Measurements from ENCODE around the gene ELOVL3.
"Not testable (repeated sequence)": the region's sequence is repeated elsewhere in the genome, so short reads cannot be mapped to it uniquely, and the experiment has no call there.

Gene ELOVL3

DNA sequence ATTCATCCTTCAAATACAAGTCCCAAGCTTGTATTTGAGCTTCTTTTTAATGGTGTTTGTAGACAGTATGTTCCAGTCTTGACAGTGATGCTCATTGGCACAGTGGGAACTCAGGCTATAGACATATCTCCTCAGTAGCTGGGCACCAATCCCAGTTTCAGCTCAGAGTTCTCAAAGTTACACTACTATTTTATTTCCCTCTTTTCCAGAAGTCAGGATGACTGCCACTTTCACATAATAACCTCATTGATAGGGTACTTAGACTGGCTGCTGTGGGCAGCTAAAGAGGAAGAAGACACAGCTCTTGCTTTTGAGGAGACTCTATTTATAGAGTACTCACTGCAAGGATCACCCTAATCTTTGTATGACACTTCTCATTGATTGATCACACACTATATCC is 21.6 kb downstream of the ELOVL3 start:
- in situ Hi-C loops (cut with HindIII; ENCODE audit: low sequenced_read_pairs): no loop called here

DNA sequence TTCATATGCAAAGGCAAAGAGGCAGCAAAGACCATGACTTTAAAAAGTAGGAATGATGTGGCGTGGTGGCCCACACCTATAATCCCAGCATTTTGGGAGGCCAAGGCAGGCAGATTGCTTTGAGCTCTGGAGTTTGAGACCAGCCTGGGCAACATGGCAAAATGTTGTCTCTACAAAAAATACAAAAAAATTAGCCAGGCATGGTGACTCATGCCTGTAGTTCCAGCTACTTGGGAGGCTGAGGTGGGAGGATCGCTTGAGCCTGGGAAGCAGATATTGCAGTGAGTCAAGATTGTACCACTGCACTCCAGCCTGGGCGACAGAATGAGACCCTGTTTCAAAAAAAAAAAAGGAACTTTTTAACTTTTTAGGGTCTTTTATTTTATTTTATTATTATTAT is 26.4 kb downstream of the ELOVL3 start:
- in situ Hi-C loops (cut with HindIII; ENCODE audit: low sequenced_read_pairs): not testable (repeated sequence)

DNA sequence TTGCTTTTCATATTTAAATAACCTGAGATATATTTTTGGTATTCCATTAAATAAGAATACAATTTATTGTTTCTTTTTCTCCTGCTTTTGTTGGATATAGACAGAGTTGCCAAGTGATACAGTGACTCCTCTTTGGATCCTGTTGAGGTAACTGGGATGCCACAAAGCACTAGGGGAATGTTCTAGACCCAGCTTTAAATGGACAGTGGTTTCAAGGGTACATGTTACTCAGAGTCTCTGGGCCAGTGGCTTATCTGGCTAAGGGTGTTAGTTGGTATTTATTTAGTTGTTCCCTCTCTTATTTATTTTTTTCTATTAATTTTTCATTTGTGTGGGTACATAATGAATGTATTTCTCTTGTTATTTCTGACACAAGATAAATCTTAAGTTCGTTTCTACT is 28.3 kb downstream of the ELOVL3 start:
- in situ Hi-C loops (cut with HindIII; ENCODE audit: low sequenced_read_pairs): no loop called here

- in situ Hi-C loops (cut with HindIII; ENCODE audit: low sequenced_read_pairs): no loop called here
Observed at GRCh38 chr10:102255404-102255803, 29.3 kb downstream of the ELOVL3 start.

DNA sequence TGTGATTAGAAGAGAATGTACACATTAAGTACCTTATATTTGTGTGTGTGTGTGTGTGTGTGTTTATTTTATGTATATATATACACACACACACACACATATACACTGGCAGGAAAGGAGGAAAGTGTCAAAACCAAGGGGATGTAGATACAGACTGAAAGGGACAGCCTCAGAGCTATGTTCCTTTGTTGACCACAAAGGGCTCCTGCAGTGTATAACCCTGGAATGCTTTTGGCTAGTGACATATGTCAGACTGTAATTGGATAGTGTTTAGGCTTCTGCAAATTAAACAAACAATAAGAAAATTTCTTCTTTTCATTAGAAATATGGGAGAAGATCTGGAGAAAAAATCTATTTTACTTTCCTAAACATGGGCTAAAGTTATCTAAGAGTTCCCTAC is 35.1 kb downstream of the ELOVL3 start:
- in situ Hi-C loops (cut with HindIII; ENCODE audit: low sequenced_read_pairs): loop anchor here (10.0 kb wide), 1 partner anchor 64 kb away; no protein-coding TSS in a partner anchor

- in situ Hi-C loops (cut with HindIII; ENCODE audit: low sequenced_read_pairs): loop anchor here (10.0 kb wide), 1 partner anchor 63 kb away; no protein-coding TSS in a partner anchor
Observed at GRCh38 chr10:102261842-102262241, 35.7 kb downstream of the ELOVL3 start.

DNA sequence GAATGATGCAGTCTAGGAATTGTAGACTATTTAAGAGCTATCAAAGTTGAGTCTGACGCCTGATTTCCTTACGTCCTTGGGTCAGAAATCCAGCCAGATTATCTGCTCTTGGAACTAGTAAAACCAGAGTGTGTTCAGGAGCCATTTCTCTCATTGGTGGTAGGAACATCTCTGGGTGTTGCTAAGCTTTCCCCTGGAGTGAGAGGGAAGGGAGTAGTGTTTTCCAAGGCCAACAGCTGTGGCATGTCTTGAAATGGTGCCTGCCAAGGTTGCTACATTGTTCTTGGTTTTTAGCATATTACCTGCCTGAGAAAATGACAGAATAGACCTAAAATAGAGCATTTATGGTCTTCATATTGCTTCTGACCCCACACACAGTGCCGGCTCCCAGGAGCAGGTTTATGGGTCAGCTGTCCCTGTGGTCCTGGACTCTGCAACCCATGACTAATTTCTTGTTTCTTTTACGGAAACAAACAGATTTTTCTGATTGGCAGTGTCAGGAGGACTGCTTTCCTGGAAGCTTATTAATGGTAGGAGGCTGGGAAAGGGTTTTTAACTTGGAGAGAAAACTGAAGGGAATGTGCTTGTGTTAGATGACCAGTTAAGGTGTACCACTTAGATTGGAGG is 36.8 kb downstream of the ELOVL3 start:
- in situ Hi-C loops (cut with HindIII; ENCODE audit: low sequenced_read_pairs): loop anchor here (10.0 kb wide), 1 partner anchor 62 kb away; no protein-coding TSS in a partner anchor

- in situ Hi-C loops (cut with HindIII; ENCODE audit: low sequenced_read_pairs): loop anchor here (10.0 kb wide), 1 partner anchor 60 kb away; no protein-coding TSS in a partner anchor
Observed at GRCh38 chr10:102264371-102264770, 38.3 kb downstream of the ELOVL3 start.

- in situ Hi-C loops (cut with HindIII; ENCODE audit: low sequenced_read_pairs): loop anchor here (10.0 kb wide), 1 partner anchor 58 kb away; no protein-coding TSS in a partner anchor
Observed at GRCh38 chr10:102266670-102267069, 40.6 kb downstream of the ELOVL3 start.

GRCh38 chr10:102267748-102268147 is 41.6 kb downstream of the ELOVL3 start:
- in situ Hi-C loops (cut with HindIII; ENCODE audit: low sequenced_read_pairs): loop anchor here (10.0 kb wide), 1 partner anchor 57 kb away; no protein-coding TSS in a partner anchor

GRCh38 chr10:102268375-102268888 is 42.3 kb downstream of the ELOVL3 start:
- in situ Hi-C loops (cut with HindIII; ENCODE audit: low sequenced_read_pairs): loop anchor here (10.0 kb wide), 1 partner anchor 56 kb away; no protein-coding TSS in a partner anchor

DNA sequence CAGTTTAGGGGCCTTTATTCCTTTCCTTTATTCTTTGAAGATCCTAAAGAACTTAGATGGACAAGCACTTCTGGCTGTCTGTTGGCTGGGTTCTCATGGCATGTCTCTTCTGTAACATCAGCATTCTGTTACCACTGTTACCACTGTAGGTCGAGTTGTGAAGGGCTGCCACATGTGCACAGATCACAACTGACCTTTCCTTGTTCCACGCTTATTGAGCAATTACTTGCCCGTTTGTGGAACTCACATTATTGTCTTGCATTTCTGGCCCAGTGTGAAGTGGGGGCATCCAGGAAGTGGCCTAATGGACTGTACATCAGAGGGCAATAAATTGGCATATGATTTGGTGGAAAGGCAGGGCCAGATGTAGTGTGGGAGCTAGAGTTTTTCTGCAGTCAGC is 42.9 kb downstream of the ELOVL3 start:
- in situ Hi-C loops (cut with HindIII; ENCODE audit: low sequenced_read_pairs): loop anchor here (10.0 kb wide), 1 partner anchor 56 kb away; no protein-coding TSS in a partner anchor

GRCh38 chr10:102274062-102274461 is 48.0 kb downstream of the ELOVL3 start:
- in situ Hi-C loops (cut with HindIII; ENCODE audit: low sequenced_read_pairs): no loop called here

DNA sequence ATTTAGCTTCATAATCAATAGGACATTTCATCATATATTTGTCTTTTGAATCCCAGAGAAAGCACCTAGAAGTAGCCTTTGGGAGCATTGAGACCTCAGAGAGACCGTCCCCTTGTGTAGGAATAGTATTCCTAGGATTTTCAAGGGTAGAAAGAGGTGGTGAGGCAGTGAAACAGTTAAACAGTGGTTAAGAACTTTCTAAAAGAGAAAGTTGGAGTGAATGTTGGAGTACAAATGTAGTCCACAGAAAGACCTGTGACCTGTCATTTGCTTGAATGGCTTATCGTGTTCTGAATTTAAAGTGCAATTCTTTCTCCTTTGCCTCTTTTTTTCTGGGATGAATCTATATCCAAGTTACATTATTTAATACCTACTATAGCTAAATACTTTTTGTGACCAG is 49.2 kb downstream of the ELOVL3 start:
- in situ Hi-C loops (cut with HindIII; ENCODE audit: low sequenced_read_pairs): no loop called here

GRCh38 chr10:102279104-102279503 is 53.0 kb downstream of the ELOVL3 start:
- in situ Hi-C loops (cut with HindIII; ENCODE audit: low sequenced_read_pairs): no loop called here
